Upper lobe of right lung (tissue), 1 donor: ENCODE results near the gene NAV3. TPM values are rescaled to one million over a fixed set of nuclear protein-coding genes. Genes with fewer than 3 reads are reported as not detected.
A peak's percentile ranks its signal among the peaks of the same experiment; 100 is the strongest.

Experiments
- ATAC-seq: fragments of 200-7000 bp; cut with Tn5 transposase; one replicate; pipeline ENCODE4 v1.9.1; 2020; ENCODE audit warnings: mild to moderate bottlenecking, moderate library complexity
- DNase-seq: peaks from one replicate; pipeline ENCODE4 v3.0.0-alpha.2; 2020
- H3K27ac ChIP-seq: fragments of 200-600 bp; one replicate; pipeline ENCODE4 v1.8.0; 2022
- H3K27me3 ChIP-seq: fragments of 200-600 bp; one replicate; pipeline ENCODE4 v1.8.0; 2022; ENCODE audit warnings: mild to moderate bottlenecking
- H3K36me3 ChIP-seq: fragments of 200-600 bp; one replicate; pipeline ENCODE4 v1.8.0; 2022
- H3K4me1 ChIP-seq: fragments of 200-600 bp; one replicate; pipeline ENCODE4 v1.8.0; 2022
- H3K4me3 ChIP-seq: fragments of 200-600 bp; one replicate; pipeline ENCODE4 v1.8.0; 2022; ENCODE audit warnings: mild to moderate bottlenecking
- H3K9me3 ChIP-seq: fragments of 200-600 bp; one replicate; pipeline ENCODE4 v1.8.0; 2022
- intact Hi-C: fragments of 100-400 bp; cut with DNase I; formaldehyde crosslinking; loops from one replicate; pipeline ENCODE4 v1.11.0; 2022
- total RNA-seq: library from RNA; stranded (reverse); fragmentation: NEBNext Ultra II Directional; extraction: Animal tissue kit (Norgen Biotek cat#: 25700); gene quantifications from one replicate; pipeline ENCODE4 v1.2.1, GENCODE V29; 2021
- TF ChIP-seq, protein P1 (sequence below): fragments of 200-600 bp; IDR thresholded peaks from one replicate; pipeline ENCODE4 v1.8.0; 2022; ENCODE audit warnings: antibody characterized with exemption
- donor health status: DM: no; HTN: yes; CAD: no; lungs with severe emphysema.

NAV3 gene
- total RNA-seq, 1 donor from 2014 or later, result 17.8 TPM

DNA sequence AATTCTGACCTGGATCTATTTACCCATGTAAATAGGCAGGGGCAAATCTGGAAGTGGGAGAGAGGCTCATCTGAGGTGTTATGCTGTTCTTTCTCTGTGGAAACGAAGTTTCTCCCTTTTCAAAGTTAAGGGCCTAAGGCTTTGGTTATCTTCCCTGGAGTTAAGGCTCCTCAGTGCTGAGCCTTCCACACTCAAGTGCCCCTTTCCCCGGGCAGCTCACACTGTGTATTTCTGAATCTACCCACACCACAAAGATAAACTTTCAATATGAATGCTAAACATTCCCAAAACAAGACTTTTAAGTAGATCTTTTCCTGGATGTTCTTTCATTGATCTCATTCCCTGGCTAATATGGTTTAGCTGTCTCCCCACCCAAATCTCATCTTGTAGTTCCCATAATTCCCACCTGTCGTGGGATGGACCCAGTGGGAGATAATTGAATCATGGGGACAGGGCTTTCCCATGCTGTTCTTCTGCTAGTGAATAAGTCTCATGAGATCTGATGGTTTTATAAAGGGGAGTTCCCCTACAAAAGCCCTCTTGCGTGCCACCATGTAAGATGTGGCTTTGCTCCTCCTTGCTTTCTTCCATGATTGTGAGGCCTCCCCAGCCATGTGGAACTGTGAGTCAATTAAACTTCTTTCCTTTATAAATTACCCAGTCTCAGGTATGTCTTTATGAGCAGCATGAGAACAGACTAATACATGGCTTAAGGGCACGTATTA is 251.1 kb downstream of the NAV3 start:
- ATAC-seq, result no peak
- no peaks in the 10 kb centered on the region for H3K4me1 ChIP-seq

DNA sequence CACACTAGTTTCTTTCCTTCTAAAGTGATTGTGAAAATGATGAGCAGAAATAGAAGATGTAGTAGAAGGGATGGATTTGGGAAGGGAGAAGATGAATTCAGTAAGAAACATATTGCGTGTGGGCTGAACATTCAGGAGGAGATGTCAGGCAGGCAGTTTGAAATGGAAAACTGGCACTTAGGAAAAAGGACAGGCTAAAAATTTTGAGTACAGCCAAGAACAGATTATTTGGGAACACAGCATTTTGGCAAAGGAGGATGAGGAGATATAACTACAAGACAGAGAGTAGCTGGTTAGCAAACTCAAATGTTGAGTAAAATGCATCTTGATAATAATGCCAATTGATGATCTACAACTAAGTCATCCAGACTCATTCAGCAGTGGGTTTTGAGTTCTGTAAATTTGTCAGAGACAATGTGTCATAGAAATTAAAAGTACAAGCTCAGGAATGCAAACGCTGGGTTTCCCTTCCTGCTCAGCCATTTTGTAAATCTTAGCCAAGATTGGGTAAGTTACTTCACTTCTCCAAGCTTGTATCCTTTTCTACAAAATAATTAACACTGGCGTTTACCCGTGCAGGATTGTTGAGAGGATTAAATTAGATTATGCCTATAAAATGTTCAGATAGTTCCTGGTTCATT is 255.0 kb downstream of the NAV3 start:
- Histone ChIP-seq H3K27me3 (no peaks in the 10 kb centered on the region), H3K27ac (no peak overlapping the region), H3K4me3 (no peak overlapping the region), H3K4me1 (no peaks in the 10 kb centered on the region), H3K36me3 (no peaks in the 10 kb centered on the region), H3K9me3 (no peaks in the 10 kb centered on the region)
- TF ChIP-seq, protein P1, sequence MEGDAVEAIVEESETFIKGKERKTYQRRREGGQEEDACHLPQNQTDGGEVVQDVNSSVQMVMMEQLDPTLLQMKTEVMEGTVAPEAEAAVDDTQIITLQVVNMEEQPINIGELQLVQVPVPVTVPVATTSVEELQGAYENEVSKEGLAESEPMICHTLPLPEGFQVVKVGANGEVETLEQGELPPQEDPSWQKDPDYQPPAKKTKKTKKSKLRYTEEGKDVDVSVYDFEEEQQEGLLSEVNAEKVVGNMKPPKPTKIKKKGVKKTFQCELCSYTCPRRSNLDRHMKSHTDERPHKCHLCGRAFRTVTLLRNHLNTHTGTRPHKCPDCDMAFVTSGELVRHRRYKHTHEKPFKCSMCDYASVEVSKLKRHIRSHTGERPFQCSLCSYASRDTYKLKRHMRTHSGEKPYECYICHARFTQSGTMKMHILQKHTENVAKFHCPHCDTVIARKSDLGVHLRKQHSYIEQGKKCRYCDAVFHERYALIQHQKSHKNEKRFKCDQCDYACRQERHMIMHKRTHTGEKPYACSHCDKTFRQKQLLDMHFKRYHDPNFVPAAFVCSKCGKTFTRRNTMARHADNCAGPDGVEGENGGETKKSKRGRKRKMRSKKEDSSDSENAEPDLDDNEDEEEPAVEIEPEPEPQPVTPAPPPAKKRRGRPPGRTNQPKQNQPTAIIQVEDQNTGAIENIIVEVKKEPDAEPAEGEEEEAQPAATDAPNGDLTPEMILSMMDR, result no peak
- no peak for ATAC-seq
- DNase-seq, result no peak
- intact Hi-C loops, result no loop called here

More for the DNA sequence above, 251.1 kb downstream of the NAV3 start:
- no peak for DNase-seq
- no peak overlapping the region for H3K4me3 ChIP-seq
- TF ChIP-seq, protein P1, result no peak
- H3K27me3 ChIP-seq, result no peaks in the 10 kb centered on the region
- H3K27ac ChIP-seq, result no peak overlapping the region
- H3K36me3 ChIP-seq, result no peaks in the 10 kb centered on the region
- intact Hi-C loops, result no loop called here
- no peaks in the 10 kb centered on the region for H3K9me3 ChIP-seq

DNA sequence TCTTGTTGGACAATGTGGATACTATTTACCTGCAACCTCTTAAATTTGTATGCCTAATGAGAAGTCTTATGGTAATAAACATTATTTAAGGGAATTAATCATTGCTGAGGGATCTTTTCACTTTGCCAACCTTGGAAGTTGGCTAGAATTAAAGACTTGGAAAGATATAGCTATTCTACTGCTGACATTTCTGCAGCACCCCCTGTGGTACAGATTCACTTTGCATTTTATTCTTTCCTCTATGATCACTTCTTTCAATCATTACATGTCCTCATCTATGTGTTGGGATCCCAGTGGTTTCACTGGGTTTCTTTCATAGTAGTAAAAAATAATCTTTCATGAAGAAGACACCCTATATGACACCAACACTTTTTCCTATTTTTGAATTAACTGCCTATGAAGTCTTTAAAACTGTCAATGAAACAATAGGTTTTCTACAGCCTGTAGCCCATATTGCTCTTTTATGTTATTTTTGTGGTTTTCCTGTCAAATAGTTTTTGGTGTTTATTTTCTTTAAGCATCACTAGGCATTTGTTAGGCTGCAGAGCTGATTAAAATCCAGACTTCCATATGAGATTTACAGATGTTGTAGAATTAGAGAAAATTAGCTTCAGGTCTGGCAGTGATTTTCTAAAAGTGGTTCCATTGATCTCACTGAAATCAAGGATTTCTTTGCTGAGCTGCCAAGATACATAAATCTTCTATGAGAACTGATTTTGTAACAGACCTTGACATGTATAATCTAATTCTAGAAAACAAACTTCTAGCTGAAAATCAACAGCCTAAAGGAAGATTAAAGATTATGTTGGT is 256.1 kb downstream of the NAV3 start:
- intact Hi-C loops, result no loop called here
- TF ChIP-seq, protein P1, result no peak
- Histone ChIP-seq H3K4me1 (no peaks in the 10 kb centered on the region), H3K4me3 (no peak overlapping the region), H3K27me3 (no peaks in the 10 kb centered on the region), H3K9me3 (no peaks in the 10 kb centered on the region), H3K36me3 (no peaks in the 10 kb centered on the region), H3K27ac (no peak overlapping the region)
- ATAC-seq (no peak), DNase-seq (no peak)

DNA sequence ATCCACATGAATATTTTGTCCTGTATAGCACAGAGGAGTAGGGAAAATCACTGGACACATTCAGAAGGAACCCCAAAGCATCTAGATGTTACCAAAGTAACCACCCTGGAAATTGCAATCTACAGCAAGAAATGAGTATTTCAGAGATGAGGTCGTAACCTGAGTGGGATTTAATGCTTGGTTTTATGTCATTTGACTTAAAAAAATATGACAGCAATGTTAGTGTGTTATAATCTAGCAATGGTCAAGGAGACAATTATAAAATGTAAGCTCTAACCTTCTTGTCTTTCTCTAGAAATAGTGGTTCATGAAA is 256.6 kb downstream of the NAV3 start:
- intact Hi-C loops, result no loop called here
- Histone ChIP-seq H3K9me3 (no peaks in the 10 kb centered on the region), H3K4me1 (no peaks in the 10 kb centered on the region), H3K27me3 (no peaks in the 10 kb centered on the region), H3K27ac (no peak overlapping the region), H3K4me3 (no peak overlapping the region), H3K36me3 (no peaks in the 10 kb centered on the region)
- DNase-seq (no peak), ATAC-seq (no peak)
- TF ChIP-seq, protein P1, result no peak

DNA sequence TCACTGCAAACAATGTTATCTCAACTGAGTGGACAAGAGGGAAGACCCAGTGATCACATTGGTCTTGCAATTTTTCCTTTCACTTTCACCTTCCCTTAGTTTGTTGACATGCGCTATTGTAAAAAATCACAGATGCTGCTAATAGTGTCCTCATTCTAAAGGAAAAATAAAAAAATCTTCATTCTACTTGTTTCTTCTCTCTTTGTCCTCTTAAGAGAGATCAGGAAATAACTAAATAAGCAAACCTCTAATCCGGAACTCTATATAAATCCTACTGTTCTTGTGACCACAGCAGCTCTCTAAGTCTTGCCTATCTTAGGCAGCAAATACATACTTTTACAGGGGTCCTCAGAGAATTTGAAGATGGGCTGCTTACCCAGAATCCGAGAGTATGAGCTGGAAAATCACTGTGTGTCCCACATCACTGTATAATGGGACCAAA is 257.7 kb downstream of the NAV3 start:
- H3K36me3 ChIP-seq, result no peaks in the 10 kb centered on the region
- DNase-seq (no peak), ATAC-seq (no peak)
- peak overlapping the region; percentile 0 for H3K27ac ChIP-seq
- no peaks in the 10 kb centered on the region for H3K9me3 ChIP-seq
- intact Hi-C loops, result no loop called here
- no peaks in the 10 kb centered on the region for H3K4me1 ChIP-seq
- H3K4me3 ChIP-seq, result peak overlapping the region; percentile 4
- TF ChIP-seq, protein P1, result no peak
- H3K27me3 ChIP-seq, result no peaks in the 10 kb centered on the region
